ENCODE measurements around the gene CLDN1.
"Not testable (repeated sequence)": the region's sequence is repeated elsewhere in the genome, so short reads cannot be mapped to it uniquely, and the experiment has no call there.

Gene CLDN1

GRCh38 chr3:190291994-190292584 lies 30.2 kb downstream of the CLDN1 start:
- peaks cover 31% of the 10 kb centered on the region for H3K9me3 Mint-ChIP-seq
- no peak overlapping the region for H3K27ac Mint-ChIP-seq

GRCh38 chr3:190289989-190290388 lies 32.3 kb downstream of the CLDN1 start:
- Mint-ChIP-seq H3K4me3 (no peak overlapping the region), H3K36me3 (ENCODE audit: low read depth) (peaks cover 7% of the 10 kb centered on the region), H3K27me3 (no peaks in the 10 kb centered on the region), H3K4me1 (no peaks in the 10 kb centered on the region), H3K9me3 (peaks cover 41% of the 10 kb centered on the region), H3K27ac (no peak overlapping the region)
- ATAC-seq (no peak), DNase-seq (no peak)

More at GRCh38 chr3:190291994-190292584, 30.2 kb downstream of the CLDN1 start:
- Mint-ChIP-seq H3K27me3 (peaks cover 2% of the 10 kb centered on the region), H3K4me1 (no peaks in the 10 kb centered on the region), H3K4me3 (no peak overlapping the region), H3K36me3 (ENCODE audit: low read depth) (peaks cover 3% of the 10 kb centered on the region)
- DNase-seq (no peak), ATAC-seq (no peak)

- no peak for ATAC-seq
- Mint-ChIP-seq H3K4me1 (no peaks in the 10 kb centered on the region), H3K27me3 (no peaks in the 10 kb centered on the region), H3K4me3 (no peak overlapping the region), H3K9me3 (peaks cover 48% of the 10 kb centered on the region), H3K36me3 (ENCODE audit: low read depth) (peaks cover 7% of the 10 kb centered on the region), H3K27ac (no peak overlapping the region)
- no peak for DNase-seq
These were observed 33.4 kb downstream of the CLDN1 start for GRCh38 chr3:190288836-190289235.

GRCh38 chr3:190286014-190286413 lies 36.2 kb downstream of the CLDN1 start:
- Mint-ChIP-seq H3K36me3 (ENCODE audit: low read depth) (peaks cover 5% of the 10 kb centered on the region), H3K9me3 (peaks cover 30% of the 10 kb centered on the region), H3K27me3 (no peaks in the 10 kb centered on the region), H3K27ac (no peak overlapping the region), H3K4me3 (no peak overlapping the region), H3K4me1 (no peaks in the 10 kb centered on the region)
- DNase-seq (no peak), ATAC-seq (no peak)

- H3K36me3 Mint-ChIP-seq (ENCODE audit: low read depth) = peaks cover 5% of the 10 kb centered on the region
- H3K9me3 Mint-ChIP-seq = peaks cover 17% of the 10 kb centered on the region
- no peak overlapping the region for H3K27ac Mint-ChIP-seq
- DNase-seq (no peak), ATAC-seq (no peak)
- no peaks in the 10 kb centered on the region for H3K27me3 Mint-ChIP-seq
- H3K4me1 Mint-ChIP-seq = no peaks in the 10 kb centered on the region
- no peak overlapping the region for H3K4me3 Mint-ChIP-seq
These were observed 40.8 kb downstream of the CLDN1 start for GRCh38 chr3:190281308-190282051.

- ATAC-seq = no peak
These were observed 42.6 kb downstream of the CLDN1 start for GRCh38 chr3:190279690-190280089.

GRCh38 chr3:190272747-190273146 lies 49.5 kb downstream of the CLDN1 start:
- Mint-ChIP-seq H3K36me3 (ENCODE audit: low read depth) (no peaks in the 10 kb centered on the region), H3K4me3 (no peak overlapping the region), H3K27ac (no peak overlapping the region), H3K27me3 (peaks cover 4% of the 10 kb centered on the region), H3K9me3 (no peaks in the 10 kb centered on the region), H3K4me1 (no peaks in the 10 kb centered on the region)
- ATAC-seq (no peak), DNase-seq (no peak)

More at GRCh38 chr3:190279690-190280089, 42.6 kb downstream of the CLDN1 start:
- DNase-seq = no peak
- Mint-ChIP-seq H3K36me3 (ENCODE audit: low read depth) (no peaks in the 10 kb centered on the region), H3K4me1 (no peaks in the 10 kb centered on the region), H3K9me3 (peaks cover 4% of the 10 kb centered on the region), H3K27ac (no peak overlapping the region), H3K27me3 (no peaks in the 10 kb centered on the region), H3K4me3 (no peak overlapping the region)

- Mint-ChIP-seq H3K27ac (no peak overlapping the region), H3K36me3 (ENCODE audit: low read depth) (no peaks in the 10 kb centered on the region), H3K4me1 (no peaks in the 10 kb centered on the region), H3K27me3 (peaks cover 4% of the 10 kb centered on the region), H3K4me3 (no peak overlapping the region), H3K9me3 (no peaks in the 10 kb centered on the region)
- no peak for ATAC-seq
- no peak for DNase-seq
These were observed 53.1 kb downstream of the CLDN1 start for GRCh38 chr3:190269101-190269500.

GRCh38 chr3:190267464-190267863 lies 54.8 kb downstream of the CLDN1 start:
- not testable (repeated sequence) for H3K27ac Mint-ChIP-seq; ATAC-seq; H3K9me3 Mint-ChIP-seq; H3K4me1 Mint-ChIP-seq; H3K4me3 Mint-ChIP-seq; DNase-seq; H3K36me3 Mint-ChIP-seq (ENCODE audit: low read depth)
- H3K27me3 Mint-ChIP-seq = peaks cover 10% of the 10 kb centered on the region

GRCh38 chr3:190266913-190267290 lies 55.3 kb downstream of the CLDN1 start:
- H3K36me3 Mint-ChIP-seq (ENCODE audit: low read depth) = no peaks in the 10 kb centered on the region
- ATAC-seq (no peak), DNase-seq (no peak)
- H3K9me3 Mint-ChIP-seq = no peaks in the 10 kb centered on the region
- H3K27me3 Mint-ChIP-seq = peaks cover 11% of the 10 kb centered on the region
- H3K4me1 Mint-ChIP-seq = no peaks in the 10 kb centered on the region
- no peak overlapping the region for H3K27ac Mint-ChIP-seq
- H3K4me3 Mint-ChIP-seq = no peak overlapping the region

- Mint-ChIP-seq H3K27ac (no peak overlapping the region), H3K36me3 (ENCODE audit: low read depth) (no peaks in the 10 kb centered on the region), H3K4me3 (no peak overlapping the region), H3K9me3 (no peaks in the 10 kb centered on the region), H3K27me3 (peaks cover 15% of the 10 kb centered on the region), H3K4me1 (no peaks in the 10 kb centered on the region)
- ATAC-seq = no peak
- DNase-seq = no peak
These were observed 55.9 kb downstream of the CLDN1 start for GRCh38 chr3:190266265-190266912.

GRCh38 chr3:190265796-190266195 lies 56.5 kb downstream of the CLDN1 start:
- Mint-ChIP-seq H3K9me3 (no peaks in the 10 kb centered on the region), H3K4me1 (no peaks in the 10 kb centered on the region), H3K27me3 (peaks cover 15% of the 10 kb centered on the region), H3K4me3 (no peak overlapping the region), H3K36me3 (ENCODE audit: low read depth) (no peaks in the 10 kb centered on the region), H3K27ac (no peak overlapping the region)
- DNase-seq = no peak
- no peak for ATAC-seq

GRCh38 chr3:190265126-190265525 lies 57.1 kb downstream of the CLDN1 start:
- no peaks in the 10 kb centered on the region for H3K9me3 Mint-ChIP-seq
- ATAC-seq = no peak
- H3K4me3 Mint-ChIP-seq = no peak overlapping the region

GRCh38 chr3:190261740-190262139 lies 60.5 kb downstream of the CLDN1 start:
- Mint-ChIP-seq H3K36me3 (ENCODE audit: low read depth) (no peaks in the 10 kb centered on the region), H3K27me3 (peaks cover 10% of the 10 kb centered on the region), H3K27ac (no peak overlapping the region), H3K9me3 (no peaks in the 10 kb centered on the region), H3K4me3 (no peak overlapping the region), H3K4me1 (no peaks in the 10 kb centered on the region)
- no peak for ATAC-seq
- DNase-seq = no peak

More at GRCh38 chr3:190265126-190265525, 57.1 kb downstream of the CLDN1 start:
- H3K27me3 Mint-ChIP-seq = peaks cover 15% of the 10 kb centered on the region
- H3K27ac Mint-ChIP-seq = no peak overlapping the region
- DNase-seq = no peak
- no peaks in the 10 kb centered on the region for H3K4me1 Mint-ChIP-seq
- no peaks in the 10 kb centered on the region for H3K36me3 Mint-ChIP-seq (ENCODE audit: low read depth)

- Mint-ChIP-seq H3K9me3 (no peaks in the 10 kb centered on the region), H3K4me1 (no peaks in the 10 kb centered on the region), H3K27me3 (peaks cover 10% of the 10 kb centered on the region), H3K27ac (no peak overlapping the region), H3K36me3 (ENCODE audit: low read depth) (no peaks in the 10 kb centered on the region), H3K4me3 (no peak overlapping the region)
- ATAC-seq (no peak), DNase-seq (no peak)
These were observed 61.2 kb downstream of the CLDN1 start for GRCh38 chr3:190261015-190261414.

All from activated naive CD8-positive, alpha-beta T cell treated with anti-CD3 and anti-CD28 coated beads, Interleukin-2, amount 50 U/mL, for 24 hours (primary cell).